ENCODE data around the gene KRT40. TPM values are rescaled to one million over a fixed set of nuclear protein-coding genes. Genes with fewer than 3 reads are reported as not detected.

Gene KRT40
- total and polyA plus RNA-seq, 7 donors = not detected

DNA sequence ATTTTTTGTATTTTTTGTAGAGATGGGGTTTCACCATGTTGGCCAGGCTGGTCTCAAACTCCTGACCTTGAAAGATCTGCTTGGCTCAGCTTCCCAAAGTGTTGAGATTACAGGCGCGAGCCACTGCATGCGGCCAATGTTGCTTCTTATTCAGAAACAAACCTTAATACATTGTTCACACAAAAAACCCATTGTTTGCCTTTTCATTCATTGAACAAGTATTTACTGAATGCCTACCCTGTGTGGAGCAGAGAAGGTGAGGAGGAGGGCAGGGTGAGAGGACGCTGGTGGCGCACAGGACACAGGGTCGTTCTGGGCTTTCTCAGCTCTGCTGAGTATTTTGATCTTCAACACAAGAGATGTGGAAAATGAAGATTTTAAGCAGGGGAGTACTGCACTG is 38.7 kb downstream of the KRT40 start:
- ATAC-seq (no peak), DNase-seq (no peak)
- no peaks in the 10 kb centered on the region for H3K4me1 ChIP-seq
- H3K36me3 ChIP-seq (ENCODE audit: insufficient read depth in 1 of 2, low read depth in 1 of 2) = no peaks in the 10 kb centered on the region
- no peaks in the 10 kb centered on the region for H3K9me3 ChIP-seq
- TF ChIP-seq, protein P1, sequence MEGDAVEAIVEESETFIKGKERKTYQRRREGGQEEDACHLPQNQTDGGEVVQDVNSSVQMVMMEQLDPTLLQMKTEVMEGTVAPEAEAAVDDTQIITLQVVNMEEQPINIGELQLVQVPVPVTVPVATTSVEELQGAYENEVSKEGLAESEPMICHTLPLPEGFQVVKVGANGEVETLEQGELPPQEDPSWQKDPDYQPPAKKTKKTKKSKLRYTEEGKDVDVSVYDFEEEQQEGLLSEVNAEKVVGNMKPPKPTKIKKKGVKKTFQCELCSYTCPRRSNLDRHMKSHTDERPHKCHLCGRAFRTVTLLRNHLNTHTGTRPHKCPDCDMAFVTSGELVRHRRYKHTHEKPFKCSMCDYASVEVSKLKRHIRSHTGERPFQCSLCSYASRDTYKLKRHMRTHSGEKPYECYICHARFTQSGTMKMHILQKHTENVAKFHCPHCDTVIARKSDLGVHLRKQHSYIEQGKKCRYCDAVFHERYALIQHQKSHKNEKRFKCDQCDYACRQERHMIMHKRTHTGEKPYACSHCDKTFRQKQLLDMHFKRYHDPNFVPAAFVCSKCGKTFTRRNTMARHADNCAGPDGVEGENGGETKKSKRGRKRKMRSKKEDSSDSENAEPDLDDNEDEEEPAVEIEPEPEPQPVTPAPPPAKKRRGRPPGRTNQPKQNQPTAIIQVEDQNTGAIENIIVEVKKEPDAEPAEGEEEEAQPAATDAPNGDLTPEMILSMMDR (IDR thresholded peaks at IDR 0.05) = no peak
- peaks cover 0 to 17% (median 3%) of the 10 kb centered on the region in 3 donors for H3K27me3 ChIP-seq (ENCODE audit: insufficient read depth in 3 of 3, low read length in 2 of 3)
- H3K27ac ChIP-seq = no peak overlapping the region
- WGBS, 3 donors = 80 to 87% (median 86%) methylated on average over 6 of the region's 6 CpGs
- H3K4me3 ChIP-seq = no peak overlapping the region
- intact Hi-C loops (cut with DNase I) = no loop called here

DNA sequence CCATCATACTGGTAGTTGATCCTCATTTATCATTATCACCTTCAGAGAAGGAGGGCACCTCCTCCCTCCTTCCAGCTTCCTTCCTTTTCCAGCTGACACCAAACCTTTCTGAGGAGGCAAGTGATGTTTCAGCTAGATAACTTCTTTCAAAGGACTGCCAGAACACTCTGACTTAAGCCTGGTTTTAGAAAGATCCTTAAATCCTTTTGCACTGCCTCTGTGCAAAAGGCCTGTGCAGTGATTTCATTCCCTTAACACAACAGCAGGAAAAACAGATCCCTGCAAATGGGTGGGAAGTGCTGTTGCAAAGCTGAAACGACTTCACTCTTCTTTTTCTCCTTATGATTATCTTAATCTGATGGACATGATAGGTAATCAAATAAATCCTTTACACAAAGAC is 39.6 kb downstream of the KRT40 start:
- ATAC-seq (no peak), DNase-seq (no peak)
- WGBS, 3 donors = 48 to 71% (median 49%) methylated on average over 1 of the region's 1 CpG
- Histone ChIP-seq H3K4me3 (no peak overlapping the region), H3K36me3 (ENCODE audit: insufficient read depth in 1 of 2, low read depth in 1 of 2) (no peaks in the 10 kb centered on the region), H3K27me3 (ENCODE audit: insufficient read depth in 3 of 3, low read length in 2 of 3) (peaks cover 0 to 17% (median 3%) of the 10 kb centered on the region in 3 donors), H3K4me1 (no peaks in the 10 kb centered on the region), H3K27ac (no peak overlapping the region), H3K9me3 (no peaks in the 10 kb centered on the region)
- TF ChIP-seq, protein P1 (IDR thresholded peaks at IDR 0.05) = no peak
- intact Hi-C loops (cut with DNase I) = no loop called here

DNA sequence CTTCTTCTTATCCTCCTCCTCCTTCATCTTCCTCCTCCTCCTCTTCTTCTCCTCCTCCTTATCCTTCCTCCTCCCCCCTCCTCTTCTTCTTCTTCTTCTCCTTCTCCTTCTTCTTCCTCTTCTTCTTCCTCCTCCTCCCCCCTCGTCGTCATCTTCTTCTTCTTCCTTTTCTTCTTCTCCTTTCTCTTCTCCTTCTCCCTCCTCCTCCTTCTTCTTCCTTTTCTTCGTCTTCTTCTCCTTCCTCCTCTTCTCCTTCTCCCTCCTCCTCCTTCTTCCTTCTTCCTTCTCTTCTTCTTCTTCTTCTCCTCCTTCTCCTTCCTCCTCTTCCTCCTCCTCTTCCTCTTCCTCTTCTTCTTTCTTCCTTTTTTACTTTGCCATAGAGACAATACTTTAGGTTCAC is 41.6 kb downstream of the KRT40 start:
- 75 to 92% (median 86%) methylated on average over 3 of the region's 3 CpGs for whole genome bisulfite sequencing, 3 donors
- TF ChIP-seq, protein P1 (IDR thresholded peaks at IDR 0.05) = no peak
- Histone ChIP-seq H3K27ac (no peak overlapping the region), H3K27me3 (ENCODE audit: insufficient read depth in 3 of 3, low read length in 2 of 3) (peaks cover 0 to 12% (median 3%) of the 10 kb centered on the region in 3 donors), H3K4me3 (no peak overlapping the region), H3K36me3 (ENCODE audit: insufficient read depth in 1 of 2, low read depth in 1 of 2) (no peaks in the 10 kb centered on the region), H3K9me3 (no peaks in the 10 kb centered on the region), H3K4me1 (no peaks in the 10 kb centered on the region)
- DNase-seq = no peak
- intact Hi-C loops (cut with DNase I) = no loop called here
- no peak for ATAC-seq

DNA sequence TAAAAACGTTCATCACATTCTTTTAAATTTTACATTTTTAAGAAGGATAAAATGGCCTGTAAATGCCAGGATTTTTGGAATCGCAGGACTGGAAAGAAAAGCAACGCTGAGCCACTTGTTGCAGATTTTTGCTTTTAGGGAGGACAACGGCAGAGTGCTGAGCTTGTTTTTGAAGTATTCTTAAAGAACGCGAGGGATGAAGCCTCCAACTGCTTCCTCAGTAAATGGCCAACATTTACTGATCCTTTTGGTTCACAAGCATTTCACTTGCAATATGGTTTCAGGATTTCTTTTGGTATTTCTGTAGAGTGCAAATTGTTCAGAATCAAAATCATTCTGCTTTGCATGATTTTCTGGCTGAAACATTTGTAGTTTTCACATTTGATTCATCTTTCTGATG is 43.9 kb downstream of the KRT40 start:
- TF ChIP-seq, protein P1 (IDR thresholded peaks at IDR 0.05) = no peak
- no peak for DNase-seq
- WGBS, 3 donors = 76 to 83% (median 78%) methylated on average over 6 of the region's 6 CpGs
- Histone ChIP-seq H3K4me1 (no peaks in the 10 kb centered on the region), H3K27ac (no peak overlapping the region), H3K9me3 (no peaks in the 10 kb centered on the region), H3K27me3 (ENCODE audit: insufficient read depth in 3 of 3, low read length in 2 of 3) (no peaks in the 10 kb centered on the region), H3K36me3 (ENCODE audit: insufficient read depth in 1 of 2, low read depth in 1 of 2) (no peaks in the 10 kb centered on the region), H3K4me3 (no peak overlapping the region)
- ATAC-seq = no peak
- intact Hi-C loops (cut with DNase I) = no loop called here

DNA sequence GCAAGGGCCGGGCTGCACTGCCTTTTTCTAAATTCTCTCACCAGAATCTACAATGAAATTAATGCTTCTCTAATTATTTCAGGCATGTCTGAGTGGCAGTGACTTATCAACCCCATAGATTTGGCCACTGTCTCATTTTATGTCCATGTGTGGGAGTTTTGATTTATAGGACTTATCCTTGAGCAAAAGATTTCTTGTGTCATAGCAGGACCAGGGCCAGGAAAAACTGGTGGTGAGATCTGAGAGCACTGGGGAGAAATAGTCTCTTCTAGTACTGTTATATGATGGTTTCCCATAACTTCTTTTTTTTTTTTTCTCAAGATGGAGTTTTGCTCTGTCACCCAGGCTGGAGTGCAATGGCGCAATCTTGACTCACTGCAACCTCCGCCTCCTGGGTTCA is 45.1 kb downstream of the KRT40 start:
- H3K4me3 ChIP-seq = no peak overlapping the region
- no peak for ATAC-seq
- no peaks in the 10 kb centered on the region for H3K36me3 ChIP-seq (ENCODE audit: insufficient read depth in 1 of 2, low read depth in 1 of 2)
- 90 to 98% (median 94%) methylated on average over 2 to 3 of the region's 3 CpGs for WGBS, 3 donors
- intact Hi-C loops (cut with DNase I) = no loop called here
- DNase-seq = no peak
- H3K27me3 ChIP-seq (ENCODE audit: insufficient read depth in 3 of 3, low read length in 2 of 3) = no peaks in the 10 kb centered on the region
- H3K4me1 ChIP-seq = no peaks in the 10 kb centered on the region
- TF ChIP-seq, protein P1 (IDR thresholded peaks at IDR 0.05) = no peak
- H3K9me3 ChIP-seq = no peaks in the 10 kb centered on the region
- H3K27ac ChIP-seq = no peak overlapping the region

Data from psoas muscle (tissue), 8 donors.